ENCODE data around the gene ALDH1A2. TPM values are rescaled to one million over a fixed set of nuclear protein-coding genes. Genes with fewer than 3 reads are reported as not detected.
"Not testable (repeated sequence)": the region's sequence is repeated elsewhere in the genome, so short reads cannot be mapped to it uniquely, and the experiment has no call there.

Gene ALDH1A2
- total RNA-seq, 4 donors from 2014 or later, result 8.0 to 24.3 (median 13.9) TPM

DNA sequence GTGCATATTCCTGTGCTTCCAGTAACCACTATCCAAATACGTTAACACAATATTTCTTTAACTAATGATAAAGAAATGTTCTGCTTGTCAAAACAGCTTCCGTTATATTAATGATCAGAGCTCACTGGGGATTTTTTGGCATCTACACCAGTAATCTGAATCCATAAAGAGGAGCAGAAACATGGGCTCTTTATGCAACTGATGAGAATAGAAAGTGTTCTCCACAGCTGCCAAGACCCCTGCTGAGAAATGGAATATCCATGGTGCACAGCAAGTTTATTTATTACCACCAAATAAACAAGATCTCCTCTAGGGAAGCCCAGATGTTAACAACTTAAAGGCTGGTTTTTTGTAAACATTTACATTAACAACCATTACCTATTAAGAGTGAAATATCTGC, 54.5 kb downstream of the ALDH1A2 start:
- no peak overlapping the region for H3K4me3 ChIP-seq
- WGBS, 2 donors, result 70% methylated on average over 2 of the region's 2 CpGs
- H3K27me3 ChIP-seq, result peaks cover 0 to 8% of the 10 kb centered on the region in 2 donors
- DNase-seq (ENCODE audit: low spot score in 2 of 2), result no peak
- peaks cover 0 to 13% (median 3%) of the 10 kb centered on the region in 4 donors for H3K9me3 ChIP-seq
- H3K36me3 ChIP-seq, result no peaks in the 10 kb centered on the region
- no peak for TF ChIP-seq EP300 (IDR thresholded peaks at IDR 0.05)
- TF ChIP-seq POLR2A (IDR thresholded peaks at IDR 0.05), result no peak
- TF ChIP-seq CTCF (IDR thresholded peaks at IDR 0.05), result no peak
- H3K4me1 ChIP-seq, result no peaks in the 10 kb centered on the region
- no peak overlapping the region for H3K27ac ChIP-seq

- TF ChIP-seq EP300 (IDR thresholded peaks at IDR 0.05), result no peak
- Histone ChIP-seq H3K27me3 (peaks cover 0 to 1% of the 10 kb centered on the region in 2 donors), H3K4me1 (no peaks in the 10 kb centered on the region), H3K9me3 (peaks cover 0 to 27% (median 3%) of the 10 kb centered on the region in 4 donors), H3K27ac (no peak overlapping the region), H3K36me3 (no peaks in the 10 kb centered on the region), H3K4me3 (no peak overlapping the region)
- DNase-seq (ENCODE audit: low spot score in 2 of 2), result no peak
- WGBS, 2 donors, result 44 to 46% methylated on average over 3 of the region's 3 CpGs
These were observed 61.7 kb downstream of the ALDH1A2 start for GRCh38 chr15:58003810-58004209.

DNA sequence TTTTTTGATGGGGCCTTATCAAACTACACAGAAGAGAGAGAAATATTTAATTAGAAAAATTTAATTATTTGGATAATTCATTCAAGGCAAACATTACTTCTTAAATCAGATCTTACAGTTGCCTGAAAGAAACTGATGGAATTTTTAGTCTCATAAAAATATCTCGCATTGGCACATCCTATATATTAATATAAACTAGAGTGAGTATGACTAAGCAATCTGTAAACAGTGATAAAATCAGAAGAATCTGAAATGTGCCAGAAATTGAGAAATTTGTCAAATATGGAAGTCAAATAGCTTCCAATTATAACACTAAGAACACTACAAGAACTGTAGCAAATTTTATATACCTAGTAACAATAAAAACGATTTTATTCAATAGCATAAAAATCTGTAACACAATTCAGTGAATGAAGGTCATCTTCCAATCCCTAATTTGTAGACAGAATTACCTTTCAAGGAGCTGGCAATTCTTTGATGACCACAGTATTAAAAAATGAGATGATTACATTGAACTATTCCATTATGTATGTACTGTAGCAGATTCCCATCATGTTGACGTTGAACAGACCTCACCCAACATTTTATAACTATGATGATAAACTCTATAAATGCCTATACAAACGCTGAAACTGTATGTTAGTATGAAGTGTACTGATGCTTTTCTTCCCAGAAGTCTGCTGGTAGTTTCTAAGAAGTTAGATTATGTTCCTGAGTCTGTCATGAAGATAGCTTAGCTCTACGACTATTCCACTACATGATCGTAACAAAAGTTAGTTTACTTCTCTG, 63.0 kb downstream of the ALDH1A2 start:
- H3K27ac ChIP-seq, result no peak overlapping the region
- WGBS, 2 donors, result 65 to 73% methylated on average over 6 of the region's 6 CpGs
- no peak for DNase-seq (ENCODE audit: low spot score in 2 of 2)
- peaks cover 0 to 4% of the 10 kb centered on the region in 2 donors for H3K27me3 ChIP-seq
- no peak for TF ChIP-seq EP300 (IDR thresholded peaks at IDR 0.05)
- TF ChIP-seq CTCF (IDR thresholded peaks at IDR 0.05), result no peak
- TF ChIP-seq POLR2A (IDR thresholded peaks at IDR 0.05), result no peak
- H3K4me1 ChIP-seq, result no peaks in the 10 kb centered on the region
- H3K36me3 ChIP-seq, result no peaks in the 10 kb centered on the region
- peaks cover 0 to 32% (median 5%) of the 10 kb centered on the region in 4 donors for H3K9me3 ChIP-seq
- H3K4me3 ChIP-seq, result no peak overlapping the region

DNA sequence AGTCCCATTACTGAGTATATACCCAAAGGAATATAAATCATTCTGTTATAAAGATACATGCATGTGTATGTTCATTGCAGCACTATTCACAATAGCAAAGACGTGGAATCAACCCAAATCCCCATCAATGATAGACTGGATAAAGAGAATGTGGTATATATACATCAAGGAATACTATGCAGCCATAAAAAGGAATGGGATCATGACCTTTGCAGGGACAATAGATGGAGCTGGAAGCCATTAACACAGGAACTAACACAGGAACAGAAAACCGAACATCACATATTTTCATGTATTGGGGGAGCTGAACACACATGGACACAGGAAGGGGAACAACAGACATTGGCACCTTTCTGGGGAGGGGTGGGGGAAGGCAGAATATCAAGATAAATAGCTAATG, 65.8 kb downstream of the ALDH1A2 start:
- not testable (repeated sequence) for DNase-seq (ENCODE audit: low spot score in 2 of 2); H3K4me1 ChIP-seq; H3K27ac ChIP-seq; H3K4me3 ChIP-seq; H3K36me3 ChIP-seq; H3K27me3 ChIP-seq
- H3K9me3 ChIP-seq, result peaks cover 0 to 15% (median 2%) of the 10 kb centered on the region in 4 donors
- 75 to 84% methylated on average over 2 of the region's 2 CpGs for WGBS, 2 donors

DNA sequence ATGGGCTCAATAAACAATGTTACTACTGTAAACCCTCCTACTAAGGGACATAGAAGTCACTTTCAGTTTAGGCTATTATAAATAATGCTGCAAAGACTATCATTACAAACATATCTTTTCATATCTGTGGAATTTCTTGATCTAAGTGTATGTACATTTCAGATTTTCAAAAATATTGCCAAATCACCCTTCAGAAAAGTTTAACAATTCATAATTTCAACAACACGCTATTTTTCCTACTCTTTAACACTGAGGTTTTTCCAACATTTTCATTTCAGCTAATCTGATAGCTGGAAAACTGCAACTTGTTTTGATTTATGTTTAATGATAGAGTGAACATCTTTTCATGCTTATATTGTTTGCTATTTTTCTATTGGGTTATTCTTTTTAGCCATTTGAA, 69.0 kb downstream of the ALDH1A2 start:
- DNase-seq (ENCODE audit: low spot score in 2 of 2), result no peak
- WGBS, 2 donors, result 60 to 61% methylated on average over 1 of the region's 1 CpG
- no peak for TF ChIP-seq EP300 (IDR thresholded peaks at IDR 0.05)
- no peak for TF ChIP-seq POLR2A (IDR thresholded peaks at IDR 0.05)
- TF ChIP-seq CTCF (IDR thresholded peaks at IDR 0.05), result no peak

GRCh38 chr15:57994221-57995049, 71.1 kb downstream of the ALDH1A2 start:
- TF ChIP-seq EP300 (IDR thresholded peaks at IDR 0.05) (no peak), POLR2A (IDR thresholded peaks at IDR 0.05) (no peak), CTCF (IDR thresholded peaks at IDR 0.05) (no peak)
- WGBS, 2 donors, result 55% methylated on average over 3 of the region's 3 CpGs
- Histone ChIP-seq H3K4me3 (no peak overlapping the region), H3K27me3 (peaks cover 0 to 4% of the 10 kb centered on the region in 2 donors), H3K36me3 (no peaks in the 10 kb centered on the region), H3K9me3 (peaks cover 0 to 10% (median 2%) of the 10 kb centered on the region in 4 donors), H3K27ac (no peak overlapping the region), H3K4me1 (no peaks in the 10 kb centered on the region)
- no peak for DNase-seq (ENCODE audit: low spot score in 2 of 2)

More for the DNA sequence above, 69.0 kb downstream of the ALDH1A2 start:
- H3K4me3 ChIP-seq, result no peak overlapping the region
- H3K27me3 ChIP-seq, result peaks cover 0 to 4% of the 10 kb centered on the region in 2 donors
- H3K36me3 ChIP-seq, result no peaks in the 10 kb centered on the region
- no peaks in the 10 kb centered on the region for H3K4me1 ChIP-seq
- peaks cover 0 to 15% (median 2%) of the 10 kb centered on the region in 4 donors for H3K9me3 ChIP-seq
- no peak overlapping the region for H3K27ac ChIP-seq

Measured in tibial nerve (tissue), 4 donors.